PC-9 (cell line): ENCODE measurements around the gene FAM193A. TPM values are rescaled to one million over a fixed set of nuclear protein-coding genes. Genes with fewer than 3 reads are reported as not detected.
"Not testable (repeated sequence)": the region's sequence is repeated elsewhere in the genome, so short reads cannot be mapped to it uniquely, and the experiment has no call there.

Source experiments
- BruUV-seq: library from RNA; stranded (reverse); fragments of 400-500 nt; replicated peaks from 2 replicates; lab custom pipeline; 2021; lab: Mats Ljungman, UMichigan
- CTCF ChIA-PET: fragments of 300-600 bp; sonication (Branson Sonifier 250); formaldehyde crosslinking; loops from one replicate; lab custom pipeline; 2022; ENCODE audit warnings: antibody characterized with exemption; lab: Charles Lee
- POLR2A ChIA-PET: fragments of 300-600 bp; sonication (Branson Sonifier 250); formaldehyde crosslinking; loops from one replicate; lab custom pipeline; 2022; ENCODE audit warnings: antibody characterized with exemption; ENCODE audit not compliant: unreplicated experiment; lab: Charles Lee
- DNase-seq, 2 experiments: peaks; one replicate each; pipeline versions ENCODE4 v3.0.0 to v3.0.0-alpha.2; 2015 to 2022; ENCODE audit warnings: mixed read lengths in 1 of 2
- H2AFZ ChIP-seq: fragments of 200-600 bp; sonication (generic); 2 replicates; pipeline ENCODE4 v1.8.1; 2017; ENCODE audit warnings: antibody characterized with exemption
- H3F3A ChIP-seq: fragments of 200-600 bp; sonication (generic); 2 replicates; pipeline ENCODE4 v1.8.1; 2017; ENCODE audit warnings: antibody characterized with exemption, mild to moderate bottlenecking, low read depth; ENCODE audit not compliant: insufficient read depth
- H3K27ac ChIP-seq: fragments of 200-600 bp; sonication (generic); 2 replicates; pipeline ENCODE4 v1.6.1; 2016; ENCODE audit warnings: mixed run types
- H3K27me3 ChIP-seq: fragments of 200-600 bp; sonication (generic); 2 replicates; pipeline ENCODE4 v1.6.1; 2016; ENCODE audit warnings: low read depth, mixed run types; ENCODE audit not compliant: insufficient read depth
- H3K36me3 ChIP-seq: fragments of 200-600 bp; sonication (generic); 2 replicates; pipeline ENCODE4 v1.6.1; 2016; ENCODE audit warnings: low read depth, mixed run types
- H3K4me1 ChIP-seq: fragments of 200-600 bp; sonication (generic); replicated peaks from 2 replicates; pipeline ENCODE4 v1.6.1; 2016; ENCODE audit warnings: mixed run types; ENCODE audit not compliant: insufficient read depth
- H3K4me2 ChIP-seq: fragments of 200-600 bp; sonication (generic); 2 replicates; pipeline ENCODE4 v1.6.1; 2017; ENCODE audit warnings: mixed run types
- H3K4me3 ChIP-seq: fragments of 200-600 bp; sonication (generic); 2 replicates; pipeline ENCODE4 v1.6.1; 2016; ENCODE audit warnings: mixed run types
- H3K79me2 ChIP-seq: fragments of 200-600 bp; sonication (generic); 2 replicates; pipeline ENCODE4 v1.6.1; 2017; ENCODE audit warnings: low read depth, mixed run types
- H3K9me2 ChIP-seq: fragments of 200-600 bp; sonication (generic); 2 replicates; pipeline ENCODE4 v1.8.1; 2017; ENCODE audit warnings: mild to moderate bottlenecking; ENCODE audit not compliant: insufficient read depth
- H3K9me3 ChIP-seq: fragments of 200-600 bp; sonication (generic); 2 replicates; pipeline ENCODE4 v1.8.1; 2016; ENCODE audit warnings: low read depth; ENCODE audit not compliant: insufficient read depth
- H4K20me1 ChIP-seq: fragments of 200-600 bp; sonication (generic); 2 replicates; pipeline ENCODE4 v1.8.1; 2017; ENCODE audit not compliant: insufficient read depth
- EZH2 ChIP-seq: fragments of 200-600 bp; sonication (generic); IDR thresholded peaks from 2 replicates; pipeline ENCODE4 v1.8.0; 2017; ENCODE audit warnings: antibody characterized with exemption, low read depth
- intact Hi-C: fragments of 100-400 bp; cut with micrococcal nuclease; formaldehyde crosslinking; loops from one replicate; pipeline ENCODE4 v1.10.0; 2022; ENCODE audit not compliant: unreplicated experiment
- total RNA-seq: library from RNA; stranded (reverse); gene quantifications from 2 replicates; pipeline ENCODE4 v1.2.3, GENCODE V29; 2021
- TF ChIP-seq, protein P1 (sequence below): fragments of 200-600 bp; sonication (generic); conservative IDR thresholded peaks from 2 replicates; pipeline ENCODE4 v1.6.1; 2017; ENCODE audit warnings: mixed run types, antibody characterized with exemption, mild to moderate bottlenecking, moderate library complexity

The FAM193A gene
- total RNA-seq, 1 experiment from 2014 or later = 23.4 TPM

GRCh38 chr4:2768124-2768523, 231.7 kb downstream of the FAM193A start:
- CTCF ChIA-PET = no interaction called here
- DNase-seq = no peak
- TF ChIP-seq, protein P1, sequence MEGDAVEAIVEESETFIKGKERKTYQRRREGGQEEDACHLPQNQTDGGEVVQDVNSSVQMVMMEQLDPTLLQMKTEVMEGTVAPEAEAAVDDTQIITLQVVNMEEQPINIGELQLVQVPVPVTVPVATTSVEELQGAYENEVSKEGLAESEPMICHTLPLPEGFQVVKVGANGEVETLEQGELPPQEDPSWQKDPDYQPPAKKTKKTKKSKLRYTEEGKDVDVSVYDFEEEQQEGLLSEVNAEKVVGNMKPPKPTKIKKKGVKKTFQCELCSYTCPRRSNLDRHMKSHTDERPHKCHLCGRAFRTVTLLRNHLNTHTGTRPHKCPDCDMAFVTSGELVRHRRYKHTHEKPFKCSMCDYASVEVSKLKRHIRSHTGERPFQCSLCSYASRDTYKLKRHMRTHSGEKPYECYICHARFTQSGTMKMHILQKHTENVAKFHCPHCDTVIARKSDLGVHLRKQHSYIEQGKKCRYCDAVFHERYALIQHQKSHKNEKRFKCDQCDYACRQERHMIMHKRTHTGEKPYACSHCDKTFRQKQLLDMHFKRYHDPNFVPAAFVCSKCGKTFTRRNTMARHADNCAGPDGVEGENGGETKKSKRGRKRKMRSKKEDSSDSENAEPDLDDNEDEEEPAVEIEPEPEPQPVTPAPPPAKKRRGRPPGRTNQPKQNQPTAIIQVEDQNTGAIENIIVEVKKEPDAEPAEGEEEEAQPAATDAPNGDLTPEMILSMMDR = no peak
- no peak for TF ChIP-seq EZH2
- Histone ChIP-seq H3K9me3 (no peaks in the 10 kb centered on the region), H3K27me3 (no peaks in the 10 kb centered on the region), H3K9me2 (no peaks in the 10 kb centered on the region), H2AFZ (no peak overlapping the region), H3K79me2 (no peaks in the 10 kb centered on the region), H3K27ac (no peak overlapping the region), H3K4me1 (no peaks in the 10 kb centered on the region), H3K36me3 (no peaks in the 10 kb centered on the region), H3K4me2 (no peak overlapping the region), H3F3A (no peaks in the 10 kb centered on the region), H3K4me3 (no peak overlapping the region), H4K20me1 (no peaks in the 10 kb centered on the region)
- intact Hi-C loops = no loop called here
- POLR2A ChIA-PET = no interaction called here
- no TSS peak for BruUV-seq

DNA sequence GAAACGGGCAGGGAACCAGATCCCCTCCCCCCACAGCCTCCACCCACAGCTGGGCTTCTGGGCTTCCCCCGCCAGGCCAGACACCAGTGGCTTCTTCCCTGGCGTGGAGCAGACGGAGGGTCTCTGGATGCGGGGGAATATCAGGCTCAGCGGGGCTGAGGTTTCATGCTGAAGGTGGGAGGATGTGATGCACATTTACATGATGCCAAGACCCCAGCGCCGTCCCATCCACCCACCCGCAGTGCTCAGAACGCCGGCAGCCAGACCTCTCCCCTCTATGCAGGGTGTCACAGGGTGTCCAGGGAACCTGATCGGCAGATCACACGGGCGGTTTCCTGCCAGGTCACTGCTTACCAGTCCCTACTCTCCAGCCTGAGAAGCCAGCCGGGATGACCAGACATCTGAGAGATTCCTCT, 232.5 kb downstream of the FAM193A start:
- intact Hi-C loops = no loop called here
- Histone ChIP-seq H2AFZ (no peak overlapping the region), H3K27ac (no peak overlapping the region), H3K79me2 (no peaks in the 10 kb centered on the region), H3K9me2 (no peaks in the 10 kb centered on the region), H4K20me1 (no peaks in the 10 kb centered on the region), H3K27me3 (no peaks in the 10 kb centered on the region), H3F3A (no peaks in the 10 kb centered on the region), H3K9me3 (no peaks in the 10 kb centered on the region), H3K4me1 (no peaks in the 10 kb centered on the region), H3K36me3 (no peaks in the 10 kb centered on the region), H3K4me2 (no peak overlapping the region), H3K4me3 (no peak overlapping the region)
- POLR2A ChIA-PET = no interaction called here
- no peak for TF ChIP-seq EZH2
- TF ChIP-seq, protein P1 = no peak
- CTCF ChIA-PET = no interaction called here
- no TSS peak for BruUV-seq
- DNase-seq = no peak

DNA sequence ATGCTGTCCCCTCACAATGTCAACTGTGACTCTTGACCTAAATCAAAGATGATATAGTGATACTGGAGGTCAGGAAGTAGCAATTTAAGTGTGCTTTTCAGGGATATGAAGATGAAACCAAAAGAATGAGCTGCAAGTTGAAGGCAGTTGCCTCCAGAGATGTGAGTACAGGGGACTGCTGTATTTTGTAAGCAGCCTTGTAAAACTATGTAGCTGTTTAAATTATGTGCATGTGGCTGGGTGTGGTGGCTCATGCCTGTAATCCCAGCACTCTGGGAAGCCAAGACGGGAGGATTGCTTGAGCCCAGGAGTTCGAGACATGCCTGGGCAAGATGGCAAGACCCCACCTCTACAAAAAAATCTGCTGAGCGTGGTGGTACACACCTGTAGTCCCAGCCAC, 234.8 kb downstream of the FAM193A start:
- no peak overlapping the region for H3K27ac ChIP-seq
- no peaks in the 10 kb centered on the region for H3K9me3 ChIP-seq
- intact Hi-C loops = no loop called here
- no peak overlapping the region for H3K4me2 ChIP-seq
- no peaks in the 10 kb centered on the region for H3K9me2 ChIP-seq
- H3K36me3 ChIP-seq = no peaks in the 10 kb centered on the region
- no peak for TF ChIP-seq EZH2
- TF ChIP-seq, protein P1 = no peak
- H3K79me2 ChIP-seq = no peaks in the 10 kb centered on the region
- ChIA-PET POLR2A (interaction anchor here (0.6 kb wide), 1 partner anchor 147 kb away, joined by 3 read pairs; no protein-coding TSS in a partner anchor), CTCF (no interaction called here)
- DNase-seq = no peak
- no TSS peak for BruUV-seq
- H3K4me3 ChIP-seq = no peak overlapping the region
- no peaks in the 10 kb centered on the region for H3F3A ChIP-seq
- no peaks in the 10 kb centered on the region for H4K20me1 ChIP-seq
- H2AFZ ChIP-seq = no peak overlapping the region
- H3K4me1 ChIP-seq = no peaks in the 10 kb centered on the region
- H3K27me3 ChIP-seq = no peaks in the 10 kb centered on the region

DNA sequence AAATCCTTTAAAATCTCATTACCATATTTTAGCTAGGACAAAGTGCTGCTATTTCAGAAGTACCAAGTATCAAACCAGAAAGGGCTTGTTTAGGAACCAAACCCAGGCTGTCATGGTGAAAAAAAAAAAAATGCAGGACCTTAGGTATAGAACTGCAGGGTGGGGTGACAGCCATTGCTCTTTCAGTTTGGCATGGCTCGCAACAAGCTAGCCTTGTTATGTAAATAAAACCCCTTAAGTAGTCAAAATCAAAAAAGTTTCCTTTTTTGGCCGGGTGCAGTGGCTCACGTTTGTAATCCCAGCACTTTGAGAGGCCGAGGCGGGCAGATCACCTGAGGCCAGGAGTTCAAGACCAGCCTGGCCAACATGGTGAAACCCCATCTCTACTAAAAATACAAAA, 244.2 kb downstream of the FAM193A start:
- CTCF ChIA-PET, POLR2A ChIA-PET, BruUV-seq: not testable (repeated sequence)

More for the DNA sequence above, 244.2 kb downstream of the FAM193A start:
- H3K79me2 ChIP-seq, H3K9me2 ChIP-seq, H3K4me3 ChIP-seq, H4K20me1 ChIP-seq, H3K36me3 ChIP-seq, DNase-seq, H3K27me3 ChIP-seq, intact Hi-C loops, H2AFZ ChIP-seq, H3K4me2 ChIP-seq, H3K4me1 ChIP-seq, H3K9me3 ChIP-seq, H3K27ac ChIP-seq, H3F3A ChIP-seq: not testable (repeated sequence)
